GM19463 (cell line): ENCODE results near the gene CWF19L1.

Experiments
- ATAC-seq: cut with Tn5 transposase; IDR thresholded peaks from one replicate; pipeline ENCODE4 v1.9.1; 2021; ENCODE audit warnings: mild to moderate bottlenecking, moderate library complexity; ENCODE audit not compliant: unreplicated experiment

CWF19L1 gene

DNA sequence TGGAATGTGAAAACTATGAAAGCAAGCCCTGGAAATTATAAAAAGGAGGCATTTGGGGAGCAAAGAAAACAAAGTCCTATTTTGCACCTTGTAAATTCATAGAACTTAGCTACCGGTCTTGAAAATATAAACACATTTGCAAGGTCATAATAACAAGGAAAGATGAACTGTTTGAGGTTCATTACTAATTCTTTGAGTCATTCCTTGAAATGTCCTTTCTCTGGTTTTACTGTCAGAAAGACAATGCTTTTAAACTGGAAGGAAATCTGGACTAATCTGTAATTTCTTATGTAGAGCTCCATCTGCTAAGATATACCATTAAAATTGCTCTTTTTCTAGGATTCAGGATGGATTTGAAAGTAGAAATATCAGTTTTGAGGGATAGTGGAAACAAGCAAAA is 83.0 kb downstream of the CWF19L1 start:
- no peak for ATAC-seq

DNA sequence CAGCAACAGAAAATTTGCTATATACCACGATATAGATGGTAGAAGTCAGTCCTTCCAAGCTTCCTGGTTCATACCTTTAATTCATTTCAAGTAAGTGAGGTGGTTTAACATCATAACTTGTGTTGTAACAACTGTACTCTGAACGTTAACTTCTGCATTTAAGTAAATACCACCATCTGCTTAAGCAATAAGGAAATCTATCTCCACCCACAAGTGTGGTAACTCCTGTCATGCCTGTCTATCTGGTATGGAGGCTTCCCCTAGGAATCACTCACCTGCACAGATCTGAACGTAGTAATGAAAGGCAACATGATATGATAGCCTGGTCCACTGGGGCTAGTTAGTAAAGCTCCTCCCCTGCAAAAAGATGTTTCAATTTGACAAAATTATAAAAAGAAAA is 84.0 kb downstream of the CWF19L1 start:
- no peak for ATAC-seq

DNA sequence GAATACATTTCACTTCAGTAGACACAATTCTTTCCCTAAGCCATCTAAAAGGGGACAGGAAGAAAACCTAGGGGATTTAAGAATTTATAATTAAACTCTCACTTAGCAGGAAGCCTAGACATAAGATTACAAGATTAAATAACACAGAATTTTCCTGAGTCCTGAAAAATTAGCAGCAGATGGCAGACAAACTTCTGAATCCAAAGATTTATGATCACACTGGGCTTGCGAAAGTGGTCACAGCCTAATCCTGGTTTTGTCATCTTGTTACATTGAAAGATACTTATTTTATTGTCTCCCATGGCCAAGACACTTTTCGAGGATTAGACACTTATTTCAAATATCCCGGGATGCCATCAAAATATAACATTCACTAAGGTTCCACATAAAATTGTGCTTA is 84.5 kb downstream of the CWF19L1 start:
- no peak for ATAC-seq
